A673 (cell line): ENCODE measurements around the gene HSPA14. TPM values are rescaled to one million over a fixed set of nuclear protein-coding genes. Genes with fewer than 3 reads are reported as not detected.

Experiments used
- BruUV-seq: library from RNA; stranded (reverse); fragments of 400-500 nt; replicated peaks from 2 replicates; lab custom pipeline; 2021; lab: Mats Ljungman, UMichigan
- CTCF ChIA-PET: fragments of 300-600 bp; sonication (Branson Sonifier 250); formaldehyde crosslinking; loops from one replicate; lab custom pipeline; 2022; ENCODE audit warnings: antibody characterized with exemption; lab: Charles Lee
- POLR2A ChIA-PET: fragments of 300-600 bp; sonication (Branson Sonifier 250); formaldehyde crosslinking; loops from one replicate; lab custom pipeline; 2022; ENCODE audit warnings: antibody characterized with exemption; ENCODE audit not compliant: low non-redundant PET; lab: Charles Lee
- DNase-seq: peaks from one replicate; pipeline ENCODE4 v3.0.0-alpha.2; 2015; ENCODE audit warnings: low spot score
- H3K27ac ChIP-seq: fragments of 200-600 bp; sonication (generic); 2 replicates; pipeline ENCODE4 v1.5.1; 2016; ENCODE audit warnings: mixed run types, low read depth, mild to moderate bottlenecking, mixed read lengths, antibody characterized with exemption, low read length; ENCODE audit not compliant: poor library complexity, severe bottlenecking
- H3K27me3 ChIP-seq: fragments of 200-600 bp; sonication (generic); replicated peaks from 2 replicates; pipeline ENCODE4 v1.6.1; 2017; ENCODE audit warnings: mixed run types, low read depth, mild to moderate bottlenecking, mixed read lengths, antibody characterized with exemption, low read length; ENCODE audit not compliant: insufficient read depth, poor library complexity
- H3K36me3 ChIP-seq: fragments of 200-600 bp; sonication (generic); 2 replicates; pipeline ENCODE4 v1.6.1; 2016; ENCODE audit warnings: mixed run types, mild to moderate bottlenecking, mixed read lengths, antibody characterized with exemption, low read length; ENCODE audit not compliant: insufficient read depth, poor library complexity, severe bottlenecking
- H3K4me1 ChIP-seq: fragments of 200-600 bp; sonication (generic); 2 replicates; pipeline ENCODE4 v1.6.1; 2017; ENCODE audit warnings: mixed run types, mild to moderate bottlenecking, mixed read lengths, antibody characterized with exemption, low read length; ENCODE audit not compliant: insufficient read depth, poor library complexity, severe bottlenecking
- H3K4me3 ChIP-seq: fragments of 200-600 bp; sonication (generic); 2 replicates; pipeline ENCODE4 v1.5.1; 2016; ENCODE audit warnings: low read depth, mixed run types, mild to moderate bottlenecking, mixed read lengths, low read length; ENCODE audit not compliant: poor library complexity, severe bottlenecking
- H3K9me3 ChIP-seq: fragments of 200-600 bp; sonication (generic); 2 replicates; pipeline ENCODE4 v1.6.1; 2016; ENCODE audit warnings: mixed run types, low read depth, mild to moderate bottlenecking, mixed read lengths, antibody characterized with exemption, low read length; ENCODE audit not compliant: poor library complexity, severe bottlenecking
- CTCF ChIP-seq: fragments of 300-800, 200-600 bp; sonication (generic); conservative IDR thresholded peaks from 2 replicates; pipeline ENCODE4 v1.5.1; 2017; ENCODE audit warnings: low read depth, mild to moderate bottlenecking, antibody characterized with exemption, low read length, moderate library complexity, mixed read lengths
- EZH2 ChIP-seq: fragments of 200-600 bp; sonication (generic); IDR thresholded peaks from 2 replicates; pipeline ENCODE4 v1.6.1; 2017; ENCODE audit warnings: borderline replicate concordance, low read depth, mild to moderate bottlenecking, mixed read lengths, antibody characterized with exemption, low read length; ENCODE audit not compliant: poor library complexity, severe bottlenecking
- intact Hi-C: fragments of 100-400 bp; cut with micrococcal nuclease; formaldehyde crosslinking; loops from one replicate; pipeline ENCODE4 v1.10.0; 2022; ENCODE audit not compliant: unreplicated experiment
- total RNA-seq: library from RNA; stranded (reverse); gene quantifications from 2 replicates; pipeline ENCODE4 v1.2.3, GENCODE V29; 2021

The HSPA14 gene
- total RNA-seq, 1 experiment from 2014 or later: 46.9 TPM

GRCh38 chr10:14838582-14839304 is 637 bp downstream of the HSPA14 start:
- ChIA-PET CTCF (interaction anchor here (0.6 to 0.9 kb wide), 2 partner anchors 40 to 250 kb away, joined by 3 to 5 read pairs; partner anchors contain the start of gene SUV39H2), POLR2A (no interaction called here)
- Histone ChIP-seq H3K4me1 (peaks cover 7% of the 10 kb centered on the region), H3K27me3 (no peaks in the 10 kb centered on the region), H3K9me3 (no peaks in the 10 kb centered on the region), H3K4me3 (peak overlapping the region; percentile 99), H3K27ac (peak overlapping the region; percentile 94), H3K36me3 (peaks cover 38% of the 10 kb centered on the region)
- intact Hi-C loops: loop anchor here (5.0 kb wide), 1 partner anchor 341 kb away; no protein-coding TSS in a partner anchor
- no TSS peak for BruUV-seq
- TF ChIP-seq EZH2: no peak
- no peak for TF ChIP-seq CTCF
- peak; percentile 24 for DNase-seq

GRCh38 chr10:14839305-14839695 is 1.2 kb downstream of the HSPA14 start:
- H3K27me3 ChIP-seq: no peaks in the 10 kb centered on the region
- BruUV-seq: no TSS peak
- no peaks in the 10 kb centered on the region for H3K9me3 ChIP-seq
- peak; percentile 14 for DNase-seq
- peak overlapping the region; percentile 94 for H3K27ac ChIP-seq
- ChIA-PET CTCF (no interaction called here), POLR2A (no interaction called here)
- peaks cover 44% of the 10 kb centered on the region for H3K36me3 ChIP-seq
- peaks cover 7% of the 10 kb centered on the region for H3K4me1 ChIP-seq
- intact Hi-C loops: loop anchor here (5.0 kb wide), 1 partner anchor 342 kb away; no protein-coding TSS in a partner anchor
- H3K4me3 ChIP-seq: peak overlapping the region; percentile 99
- no peak for TF ChIP-seq EZH2
- TF ChIP-seq CTCF: no peak

- no peak for DNase-seq
- Histone ChIP-seq H3K9me3 (no peaks in the 10 kb centered on the region), H3K4me3 (no peak overlapping the region), H3K27me3 (no peaks in the 10 kb centered on the region), H3K27ac (no peak overlapping the region), H3K36me3 (peaks cover 53% of the 10 kb centered on the region), H3K4me1 (peaks cover 7% of the 10 kb centered on the region)
- ChIA-PET CTCF (no interaction called here), POLR2A (no interaction called here)
- intact Hi-C loops: no loop called here
- TF ChIP-seq CTCF: no peak
- TF ChIP-seq EZH2: no peak
- BruUV-seq: no TSS peak
Observed at GRCh38 chr10:14840178-14840577, 2.1 kb downstream of the HSPA14 start.
